Measurements from ENCODE around the gene SMAD9. TPM values are rescaled to one million over a fixed set of nuclear protein-coding genes. Genes with fewer than 3 reads are reported as not detected.

SMAD9 gene
- total and polyA plus RNA-seq, 2 of the 13 experiments (the other 11 are each of a cell fraction or from before 2014, with no cell fraction given), result 4.2 to 7.7 TPM

- WGBS (ENCODE audit: low lambda C conversion rate), result 98% methylated on average over 4 of the region's 4 CpGs
- in situ Hi-C loops (cut with HindIII; ENCODE audit: extremely low pct_ligation_motif_present, low pct_unique_long_range_greater_than_20kb), result no loop called here
- Histone ChIP-seq H3K4me3 (replicated peaks in 1 of 3; ENCODE audit: insufficient read depth in 1 of 3, low read depth in 2 of 3, low read length in 3 of 3) (no peak overlapping the region), H2AFZ (ENCODE audit: low read length) (no peak overlapping the region), H3K4me1 (ENCODE audit: insufficient read depth, low read length) (no peaks in the 10 kb centered on the region), H3K36me3 (replicated peaks in 1 of 2; ENCODE audit: control insufficient read depth in 1 of 2, insufficient read depth in 2 of 2, low read length in 2 of 2) (peaks cover 12 to 65% of the 10 kb centered on the region in 2 experiments; a peak in 4 of 5 replicates), H3K4me2 (ENCODE audit: low read depth, low read length) (no peak overlapping the region), H3K27ac (ENCODE audit: extremely low read length, insufficient read depth, low read length) (no peak overlapping the region), H4K20me1 (ENCODE audit: insufficient read depth, low read length) (no peaks in the 10 kb centered on the region), H3K9me3 (ENCODE audit: low read length) (no peaks in the 10 kb centered on the region), H3K9ac (ENCODE audit: insufficient read depth, low read depth, low read length) (no peak overlapping the region), H3K27me3 (ENCODE audit: control insufficient read depth in 1 of 2, insufficient read depth in 2 of 2, low read length in 2 of 2) (no peaks in the 10 kb centered on the region), H3K79me2 (ENCODE audit: insufficient read depth, low read length) (no peaks in the 10 kb centered on the region)
- intact Hi-C loops (cut with micrococcal nuclease; ENCODE audit: unreplicated experiment), result no loop called here
- DNase-seq (ENCODE audit: low spot score), result no peak
- TF ChIP-seq CREB3 (CRISPR knock-in tag; IDR thresholded peaks at IDR 0.05) (no peak), THRA (CRISPR knock-in tag; IDR thresholded peaks at IDR 0.05; ENCODE audit: borderline replicate concordance) (no peak)
- ChIA-PET POLR2A (no interaction called here), CTCF (ENCODE audit: low intra/inter-chr PET ratio, low total read pairs) (no interaction called here)
- FAIRE-seq, result no peak
- no TSS peak for BruUV-seq (replicated peaks)
- ATAC-seq, result no peak
Measured at GRCh38 chr13:36966404-36966803, 46.4 kb upstream of the SMAD9 start.

GRCh38 chr13:36965767-36966166 is 45.7 kb upstream of the SMAD9 start:
- H3K36me3 ChIP-seq (replicated peaks in 1 of 2; ENCODE audit: control insufficient read depth in 1 of 2, insufficient read depth in 2 of 2, low read length in 2 of 2), result peaks cover 12 to 64% of the 10 kb centered on the region in 2 experiments; a peak in 4 of 5 replicates
- ChIA-PET CTCF (ENCODE audit: low intra/inter-chr PET ratio, low total read pairs) (no interaction called here), POLR2A (no interaction called here)
- no peak overlapping the region for H3K4me2 ChIP-seq (ENCODE audit: low read depth, low read length)
- FAIRE-seq (no peak), DNase-seq (ENCODE audit: low spot score) (no peak), ATAC-seq (no peak)
- no peak overlapping the region for H3K4me3 ChIP-seq (replicated peaks in 1 of 3; ENCODE audit: insufficient read depth in 1 of 3, low read depth in 2 of 3, low read length in 3 of 3)
- no peaks in the 10 kb centered on the region for H3K4me1 ChIP-seq (ENCODE audit: insufficient read depth, low read length)
- no peaks in the 10 kb centered on the region for H3K27me3 ChIP-seq (ENCODE audit: control insufficient read depth in 1 of 2, insufficient read depth in 2 of 2, low read length in 2 of 2)
- BruUV-seq (replicated peaks), result no TSS peak
- H3K9ac ChIP-seq (ENCODE audit: insufficient read depth, low read depth, low read length), result no peak overlapping the region
- no peaks in the 10 kb centered on the region for H3K9me3 ChIP-seq (ENCODE audit: low read length)
- no peaks in the 10 kb centered on the region for H3K79me2 ChIP-seq (ENCODE audit: insufficient read depth, low read length)
- H3K27ac ChIP-seq (ENCODE audit: extremely low read length, insufficient read depth, low read length), result no peak overlapping the region
- H4K20me1 ChIP-seq (ENCODE audit: insufficient read depth, low read length), result no peaks in the 10 kb centered on the region
- H2AFZ ChIP-seq (ENCODE audit: low read length), result no peak overlapping the region
- intact Hi-C loops (cut with micrococcal nuclease; ENCODE audit: unreplicated experiment) (no loop called here), in situ Hi-C loops (cut with HindIII; ENCODE audit: extremely low pct_ligation_motif_present, low pct_unique_long_range_greater_than_20kb) (no loop called here)
- 97% methylated on average over 2 of the region's 2 CpGs for WGBS (ENCODE audit: low lambda C conversion rate)
- TF ChIP-seq KLF9 (CRISPR knock-in tag; IDR thresholded peaks at IDR 0.05; ENCODE audit: low read depth) (no peak), ZNF3 (CRISPR knock-in tag; IDR thresholded peaks at IDR 0.05) (no peak), SAP130 (CRISPR knock-in tag; IDR thresholded peaks at IDR 0.05; ENCODE audit: low read depth) (no peak), PHB2 (IDR thresholded peaks at IDR 0.05; ENCODE audit: partially characterized antibody) (no peak), ZNF275 (CRISPR knock-in tag; IDR thresholded peaks at IDR 0.05; ENCODE audit: borderline replicate concordance) (no peak), STAT6 (CRISPR knock-in tag; IDR thresholded peaks at IDR 0.05; ENCODE audit: borderline replicate concordance) (no peak), BCL6 (CRISPR knock-in tag; IDR thresholded peaks at IDR 0.05) (no peak), KDM3A (CRISPR knock-in tag; IDR thresholded peaks at IDR 0.05; ENCODE audit: low read depth) (no peak)

Data from HepG2 (cell line).